SW 1271 (cell line): ENCODE data around the gene ARL15.

Experiments
- DNase-seq, 2 experiments: peaks; one replicate each; lab custom pipeline; 2025; lab: John Stamatoyannopoulos, UW

The ARL15 gene

GRCh38 chr5:54159153-54159892 lies 151.1 kb downstream of the ARL15 start:
- no peak for DNase-seq

- no peak for DNase-seq
These were observed 153.8 kb downstream of the ARL15 start for GRCh38 chr5:54156577-54156976.

GRCh38 chr5:54150841-54151240 lies 159.5 kb downstream of the ARL15 start:
- DNase-seq: no peak

- no peak for DNase-seq
These were observed 161.5 kb downstream of the ARL15 start for GRCh38 chr5:54148858-54149257.

- DNase-seq: no peak
These were observed 162.1 kb downstream of the ARL15 start for GRCh38 chr5:54148067-54148845.

- no peak for DNase-seq
These were observed 163.5 kb downstream of the ARL15 start for GRCh38 chr5:54146916-54147315.

GRCh38 chr5:54146390-54146789 lies 164.0 kb downstream of the ARL15 start:
- DNase-seq: no peak

- DNase-seq: no peak
These were observed 170.0 kb downstream of the ARL15 start for GRCh38 chr5:54140247-54140840.

- no peak for DNase-seq
These were observed 173.6 kb downstream of the ARL15 start for GRCh38 chr5:54136516-54137440.

GRCh38 chr5:54135042-54135441 lies 175.3 kb downstream of the ARL15 start:
- DNase-seq: peak in 1 of 2 experiments; percentile 12

GRCh38 chr5:54133917-54134316 lies 176.5 kb downstream of the ARL15 start:
- DNase-seq: no peak

- no peak for DNase-seq
These were observed 189.9 kb downstream of the ARL15 start for GRCh38 chr5:54120473-54120872.

GRCh38 chr5:54117957-54118356 lies 192.4 kb downstream of the ARL15 start:
- DNase-seq: no peak

- no peak for DNase-seq
These were observed 194.5 kb downstream of the ARL15 start for GRCh38 chr5:54115735-54116403.

GRCh38 chr5:54113060-54113459 lies 197.3 kb downstream of the ARL15 start:
- DNase-seq: no peak

- DNase-seq: no peak
These were observed 200.6 kb downstream of the ARL15 start for GRCh38 chr5:54109626-54110330.

- no peak for DNase-seq
These were observed 202.2 kb downstream of the ARL15 start for GRCh38 chr5:54108136-54108535.

- DNase-seq: no peak
These were observed 206.5 kb downstream of the ARL15 start for GRCh38 chr5:54103871-54104270.

- DNase-seq: no peak
These were observed 212.1 kb downstream of the ARL15 start for GRCh38 chr5:54098267-54098666.

- no peak for DNase-seq
These were observed 214.4 kb downstream of the ARL15 start for GRCh38 chr5:54095969-54096368.

- no peak for DNase-seq
These were observed 215.7 kb downstream of the ARL15 start for GRCh38 chr5:54094706-54095105.
